HepG2 (cell line): ENCODE measurements around the gene GPR42. TPM values are rescaled to one million over a fixed set of nuclear protein-coding genes. Genes with fewer than 3 reads are reported as not detected.

Experiments used
- FOXO1 ChIP-seq: sonication (generic); formaldehyde crosslinking; IDR thresholded peaks from 2 replicates; pipeline ENCODE4 v1.4.0; 2020; ENCODE audit warnings: missing genetic modification reagents
- GATAD2A ChIP-seq: IDR thresholded peaks from 2 replicates; pipeline ENCODE4 v1.6.1; 2016
- HDAC6 ChIP-seq: fragments of 200-600 bp; sonication (generic); IDR thresholded peaks from 2 replicates; pipeline ENCODE4 v1.7.0; 2017; ENCODE audit warnings: mild to moderate bottlenecking, antibody characterized with exemption, low read length, low read depth
- HNF4A ChIP-seq: sonication (generic); formaldehyde crosslinking; IDR thresholded peaks from 2 replicates; pipeline ENCODE4 v1.4.0; 2020; ENCODE audit warnings: missing genetic modification reagents
- KDM4B ChIP-seq: sonication (generic); formaldehyde crosslinking; IDR thresholded peaks from 2 replicates; pipeline ENCODE4 v1.4.0; 2020; ENCODE audit warnings: missing genetic modification reagents
- MAFG ChIP-seq: sonication (generic); formaldehyde crosslinking; IDR thresholded peaks from 2 replicates; pipeline ENCODE4 v1.5.1; 2020; ENCODE audit warnings: mild to moderate bottlenecking, missing genetic modification reagents
- MEIS2 ChIP-seq: sonication (generic); formaldehyde crosslinking; IDR thresholded peaks from 2 replicates; pipeline ENCODE4 v1.9.0; 2021; ENCODE audit warnings: mild to moderate bottlenecking, missing genetic modification reagents
- NPAS2 ChIP-seq: sonication (generic); formaldehyde crosslinking; IDR thresholded peaks from 2 replicates; pipeline ENCODE4 v1.8.0; 2022; ENCODE audit warnings: mild to moderate bottlenecking, missing genetic modification reagents, borderline replicate concordance
- RXRA ChIP-seq: sonication (generic); formaldehyde crosslinking; IDR thresholded peaks from 2 replicates; pipeline ENCODE4 v1.5.1; 2020; ENCODE audit warnings: missing genetic modification reagents
- SMARCC2 ChIP-seq: fragments of 450-650 bp; IDR thresholded peaks from 2 replicates; pipeline ENCODE4 v1.6.1; 2017; ENCODE audit warnings: antibody characterized with exemption, mild to moderate bottlenecking
- SMC3 ChIP-seq: IDR thresholded peaks from 2 replicates; pipeline ENCODE4 v1.6.1; 2011; ENCODE audit warnings: low read length, improper control_type of control experiment
- TEAD3 ChIP-seq: optimal IDR thresholded peaks from 2 replicates; pipeline ENCODE3; 2016; ENCODE audit warnings: borderline replicate concordance
- ZFP36L2 ChIP-seq: sonication (generic); formaldehyde crosslinking; IDR thresholded peaks from 2 replicates; pipeline ENCODE4 v1.4.0; 2020; ENCODE audit warnings: missing genetic modification reagents
- ZFYVE20 ChIP-seq: sonication (generic); formaldehyde crosslinking; IDR thresholded peaks from 2 replicates; pipeline ENCODE4 v1.8.0; 2023; ENCODE audit warnings: low read depth, mild to moderate bottlenecking, moderate library complexity, missing genetic modification reagents, borderline replicate concordance
- ZKSCAN1 ChIP-seq: fragments of 150-350 bp; IDR thresholded peaks from 2 replicates; pipeline ENCODE4 v1.6.1; 2014; ENCODE audit warnings: low read length
- ZKSCAN5 ChIP-seq: sonication (generic); formaldehyde crosslinking; IDR thresholded peaks from 2 replicates; pipeline ENCODE4 v1.5.1; 2020; ENCODE audit warnings: mild to moderate bottlenecking, missing genetic modification reagents
- ZNF160 ChIP-seq: sonication (generic); formaldehyde crosslinking; IDR thresholded peaks from 2 replicates; pipeline ENCODE4 v1.8.0; 2022; ENCODE audit warnings: mild to moderate bottlenecking, inconsistent platforms, missing genetic modification reagents
- ZNF260 ChIP-seq: sonication (generic); formaldehyde crosslinking; IDR thresholded peaks from 2 replicates; pipeline ENCODE4 v1.4.0; 2020; ENCODE audit warnings: missing genetic modification reagents, low read depth, mild to moderate bottlenecking, borderline replicate concordance
- ZNF329 ChIP-seq: sonication (generic); formaldehyde crosslinking; IDR thresholded peaks from 2 replicates; pipeline ENCODE4 v1.9.0; 2021; ENCODE audit warnings: low read depth, mild to moderate bottlenecking, missing genetic modification reagents
- ZNF33A ChIP-seq: sonication (generic); formaldehyde crosslinking; IDR thresholded peaks from 2 replicates; pipeline ENCODE4 v1.5.1; 2020; ENCODE audit warnings: missing genetic modification reagents, mild to moderate bottlenecking, moderate library complexity, borderline replicate concordance
- ZNF350 ChIP-seq: sonication (generic); formaldehyde crosslinking; IDR thresholded peaks from 2 replicates; pipeline ENCODE4 v1.4.0; 2020; ENCODE audit warnings: mild to moderate bottlenecking, low read depth, missing genetic modification reagents, borderline replicate concordance
- ZNF543 ChIP-seq: sonication (generic); formaldehyde crosslinking; IDR thresholded peaks from 2 replicates; pipeline ENCODE4 v1.4.0; 2020; ENCODE audit warnings: mild to moderate bottlenecking, missing genetic modification reagents
- ZNF672 ChIP-seq: sonication (generic); formaldehyde crosslinking; IDR thresholded peaks from 2 replicates; pipeline ENCODE4 v1.8.1; 2022; ENCODE audit warnings: missing genetic modification reagents
- ZNF75D ChIP-seq: sonication (generic); formaldehyde crosslinking; IDR thresholded peaks from 2 replicates; pipeline ENCODE4 v1.8.1; 2023; ENCODE audit warnings: missing genetic modification reagents, mild to moderate bottlenecking, borderline replicate concordance
- ZNF879 ChIP-seq: sonication (generic); formaldehyde crosslinking; IDR thresholded peaks from 2 replicates; pipeline ENCODE4 v1.8.1; 2023; ENCODE audit warnings: missing genetic modification reagents
- polyA plus RNA-seq, 8 experiments: library from polyadenylated mRNA; depleted of rRNA in 3 of 8; stranded (reverse) in 7 of 8; unstranded in 1 of 8; fragments of >200 nt; fragmentation: Illumina TruSeq in 4 of 8; extraction: Trizol in 4 of 8; gene quantifications; 2 replicates each; pipeline versions ENCODE4 v1.2.1 to v1.2.3, GENCODE V29; 2011 to 2016; ENCODE audit warnings: low read depth in 4 of 8, missing spikeins in 1 of 8, mixed read lengths in 1 of 8; ENCODE audit not compliant: insufficient read depth in 1 of 8
- total RNA-seq, 5 experiments: library from RNA; depleted of rRNA; stranded (reverse); fragments of >200 nt; fragmentation: Illumina TruSeq; extraction: Trizol; gene quantifications; 2 replicates each; pipeline ENCODE4 v1.2.3, GENCODE V29; 2016; ENCODE audit warnings: low read depth in 1 of 5
- TF ChIP-seq, protein P1 (sequence below): sonication (generic); formaldehyde crosslinking; IDR thresholded peaks from 2 replicates; pipeline ENCODE4 v1.4.0; 2020; ENCODE audit warnings: missing genetic modification reagents
- TF ChIP-seq, protein P2 (sequence below): fragments of 450-650 bp; IDR thresholded peaks from 2 replicates; pipeline ENCODE4 v1.6.1; 2017
- TF ChIP-seq, protein P3 (sequence below): sonication (generic); formaldehyde crosslinking; conservative IDR thresholded peaks from 2 replicates; pipeline ENCODE4 v1.8.0; 2022; ENCODE audit warnings: mild to moderate bottlenecking, moderate library complexity, missing genetic modification reagents
- TF ChIP-seq, protein P4 (sequence below): sonication (generic); formaldehyde crosslinking; IDR thresholded peaks from 2 replicates; pipeline ENCODE4 v1.8.1; 2023; ENCODE audit warnings: mild to moderate bottlenecking, missing genetic modification reagents, borderline replicate concordance

Gene GPR42
- total and polyA plus RNA-seq, 2 of the 13 experiments (the other 11 are each of a cell fraction or from before 2014, with no cell fraction given): not detected

DNA sequence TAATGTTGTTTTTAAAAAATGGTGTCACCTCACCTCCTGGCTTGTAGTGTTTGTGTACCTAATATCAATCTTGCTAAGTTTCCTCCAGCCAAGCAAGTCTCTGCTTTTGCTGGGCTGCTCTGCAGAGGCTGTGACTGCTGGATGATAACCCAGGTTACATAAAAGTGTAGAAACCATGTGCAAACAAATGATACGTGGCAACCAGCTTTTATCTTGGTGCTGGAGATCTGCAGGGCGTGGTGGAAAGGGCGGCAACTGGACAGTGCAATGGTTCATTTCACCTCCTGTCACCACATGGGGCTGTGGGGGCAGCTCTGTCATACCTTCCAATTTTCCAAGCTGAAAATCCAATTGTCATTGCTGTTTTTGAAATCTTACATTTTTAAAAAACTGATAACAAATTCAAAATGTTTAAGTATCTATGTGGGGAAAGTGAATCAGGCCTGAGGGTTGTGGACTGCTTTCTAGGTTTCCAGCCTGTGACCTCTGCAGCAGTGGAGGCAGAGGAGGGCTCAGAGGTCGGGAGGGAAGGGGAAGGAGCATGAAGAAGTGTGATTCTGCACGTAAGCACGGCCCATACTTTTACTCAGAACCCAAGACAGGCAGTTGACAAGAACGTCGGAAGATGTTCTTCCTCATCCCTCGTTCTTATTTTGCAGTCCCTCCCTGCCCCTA, 9.7 kb downstream of the GPR42 start (continued):
- TF ChIP-seq ZNF879 (CRISPR knock-in tag): no peak
- TF ChIP-seq, protein P1, sequence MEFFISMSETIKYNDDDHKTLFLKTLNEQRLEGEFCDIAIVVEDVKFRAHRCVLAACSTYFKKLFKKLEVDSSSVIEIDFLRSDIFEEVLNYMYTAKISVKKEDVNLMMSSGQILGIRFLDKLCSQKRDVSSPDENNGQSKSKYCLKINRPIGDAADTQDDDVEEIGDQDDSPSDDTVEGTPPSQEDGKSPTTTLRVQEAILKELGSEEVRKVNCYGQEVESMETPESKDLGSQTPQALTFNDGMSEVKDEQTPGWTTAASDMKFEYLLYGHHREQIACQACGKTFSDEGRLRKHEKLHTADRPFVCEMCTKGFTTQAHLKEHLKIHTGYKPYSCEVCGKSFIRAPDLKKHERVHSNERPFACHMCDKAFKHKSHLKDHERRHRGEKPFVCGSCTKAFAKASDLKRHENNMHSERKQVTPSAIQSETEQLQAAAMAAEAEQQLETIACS (CRISPR knock-in tag): no peak
- TF ChIP-seq, protein P2, sequence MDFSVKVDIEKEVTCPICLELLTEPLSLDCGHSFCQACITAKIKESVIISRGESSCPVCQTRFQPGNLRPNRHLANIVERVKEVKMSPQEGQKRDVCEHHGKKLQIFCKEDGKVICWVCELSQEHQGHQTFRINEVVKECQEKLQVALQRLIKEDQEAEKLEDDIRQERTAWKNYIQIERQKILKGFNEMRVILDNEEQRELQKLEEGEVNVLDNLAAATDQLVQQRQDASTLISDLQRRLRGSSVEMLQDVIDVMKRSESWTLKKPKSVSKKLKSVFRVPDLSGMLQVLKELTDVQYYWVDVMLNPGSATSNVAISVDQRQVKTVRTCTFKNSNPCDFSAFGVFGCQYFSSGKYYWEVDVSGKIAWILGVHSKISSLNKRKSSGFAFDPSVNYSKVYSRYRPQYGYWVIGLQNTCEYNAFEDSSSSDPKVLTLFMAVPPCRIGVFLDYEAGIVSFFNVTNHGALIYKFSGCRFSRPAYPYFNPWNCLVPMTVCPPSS: no peak
- no peak for TF ChIP-seq ZNF33A (CRISPR knock-in tag)
- no peak for TF ChIP-seq ZFP36L2
- TF ChIP-seq KDM4B (CRISPR knock-in tag): no peak
- TF ChIP-seq HNF4A (CRISPR knock-in tag): peak; percentile 83
- TF ChIP-seq, protein P3, sequence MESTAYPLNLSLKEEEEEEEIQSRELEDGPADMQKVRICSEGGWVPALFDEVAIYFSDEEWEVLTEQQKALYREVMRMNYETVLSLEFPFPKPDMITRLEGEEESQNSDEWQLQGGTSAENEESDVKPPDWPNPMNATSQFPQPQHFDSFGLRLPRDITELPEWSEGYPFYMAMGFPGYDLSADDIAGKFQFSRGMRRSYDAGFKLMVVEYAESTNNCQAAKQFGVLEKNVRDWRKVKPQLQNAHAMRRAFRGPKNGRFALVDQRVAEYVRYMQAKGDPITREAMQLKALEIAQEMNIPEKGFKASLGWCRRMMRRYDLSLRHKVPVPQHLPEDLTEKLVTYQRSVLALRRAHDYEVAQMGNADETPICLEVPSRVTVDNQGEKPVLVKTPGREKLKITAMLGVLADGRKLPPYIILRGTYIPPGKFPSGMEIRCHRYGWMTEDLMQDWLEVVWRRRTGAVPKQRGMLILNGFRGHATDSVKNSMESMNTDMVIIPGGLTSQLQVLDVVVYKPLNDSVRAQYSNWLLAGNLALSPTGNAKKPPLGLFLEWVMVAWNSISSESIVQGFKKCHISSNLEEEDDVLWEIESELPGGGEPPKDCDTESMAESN (CRISPR knock-in tag): no peak
- TF ChIP-seq ZNF329 (CRISPR knock-in tag): 0 out of 2 replicates have a peak, but pooled peaks have one; percentile 30
- TF ChIP-seq, protein P4, sequence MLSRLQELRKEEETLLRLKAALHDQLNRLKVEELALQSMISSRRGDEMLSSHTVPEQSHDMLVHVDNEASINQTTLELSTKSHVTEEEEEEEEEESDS (CRISPR knock-in tag): no peak
- TF ChIP-seq ZNF75D: no peak
- no peak for TF ChIP-seq TEAD3 (CRISPR knock-in tag)
- no peak for TF ChIP-seq ZNF160 (CRISPR knock-in tag)
- TF ChIP-seq ZKSCAN5 (CRISPR knock-in tag): no peak
- no peak for TF ChIP-seq ZFYVE20 (CRISPR knock-in tag)
- no peak for TF ChIP-seq ZKSCAN1
- TF ChIP-seq ZNF260 (CRISPR knock-in tag): no peak
- TF ChIP-seq FOXO1 (CRISPR knock-in tag): peak; percentile 11; the same call in 1 of the 2 replicates
- TF ChIP-seq ZNF350 (CRISPR knock-in tag): no peak; the same call in 1 of the 2 replicates
- TF ChIP-seq HDAC6: no peak
- no peak for TF ChIP-seq SMC3
- TF ChIP-seq ZNF672 (CRISPR knock-in tag): no peak
- no peak for TF ChIP-seq SMARCC2
- no peak for TF ChIP-seq ZNF543 (CRISPR knock-in tag)
- peak; percentile 60; the same call in 1 of the 2 replicates for TF ChIP-seq RXRA (CRISPR knock-in tag)
- TF ChIP-seq MEIS2: no peak
- TF ChIP-seq GATAD2A (CRISPR knock-in tag): peak; percentile 78
- no peak for TF ChIP-seq MAFG
- no peak for TF ChIP-seq NPAS2 (CRISPR knock-in tag)
